A673 (cell line): Measurements from ENCODE around the gene ZNF641.

Experiments
- CTCF ChIP-seq: fragments of 300-800, 200-600 bp; sonication (generic); conservative IDR thresholded peaks from 2 replicates; pipeline ENCODE4 v1.5.1; 2017; ENCODE audit warnings: low read depth, mild to moderate bottlenecking, antibody characterized with exemption, low read length, moderate library complexity, mixed read lengths
- EZH2 ChIP-seq: fragments of 200-600 bp; sonication (generic); IDR thresholded peaks from 2 replicates; pipeline ENCODE4 v1.6.1; 2017; ENCODE audit warnings: borderline replicate concordance, low read depth, mild to moderate bottlenecking, mixed read lengths, antibody characterized with exemption, low read length; ENCODE audit not compliant: poor library complexity, severe bottlenecking

- TF ChIP-seq EZH2 = no peak
- TF ChIP-seq CTCF = no peak
Measured at GRCh38 chr12:48380596-48380995, 29.9 kb upstream of the ZNF641 start.
